Measurements from ENCODE around the gene EIF4ENIF1.
A peak's percentile ranks its signal among the peaks of the same experiment; 100 is the strongest.
"Not testable (repeated sequence)": the region's sequence is repeated elsewhere in the genome, so short reads cannot be mapped to it uniquely, and the experiment has no call there.

Gene EIF4ENIF1

GRCh38 chr22:31489632-31490495 is at the start of gene EIF4ENIF1:
Gene EIF4ENIF1, minus strand, starts transcription at chr22:31489842. Its CDS starts 1,124 bp downstream, at chr22:31488718.
- DNase-seq (ENCODE audit: low spot score): peak; percentile 95

DNA sequence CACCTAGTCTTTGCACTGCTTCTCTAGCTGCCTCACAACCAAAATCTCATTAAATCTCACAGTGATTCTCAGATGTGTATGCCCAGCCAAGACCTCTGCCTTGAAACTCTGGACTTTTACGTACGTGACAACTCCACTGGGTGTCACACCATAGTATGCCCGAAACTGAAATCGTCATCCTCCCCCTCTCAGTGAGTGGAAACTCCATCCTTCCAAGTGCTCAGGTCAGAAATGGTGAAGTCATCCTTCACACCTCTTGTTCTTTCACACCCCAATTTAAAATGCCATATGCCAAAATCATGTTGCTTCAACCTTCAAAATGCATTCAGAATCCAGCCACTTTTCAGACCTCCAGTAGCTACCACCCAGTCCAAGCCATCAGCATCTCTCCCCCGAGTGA is 49.2 kb upstream of the EIF4ENIF1 start:
- no peak for DNase-seq (ENCODE audit: low spot score)

DNA sequence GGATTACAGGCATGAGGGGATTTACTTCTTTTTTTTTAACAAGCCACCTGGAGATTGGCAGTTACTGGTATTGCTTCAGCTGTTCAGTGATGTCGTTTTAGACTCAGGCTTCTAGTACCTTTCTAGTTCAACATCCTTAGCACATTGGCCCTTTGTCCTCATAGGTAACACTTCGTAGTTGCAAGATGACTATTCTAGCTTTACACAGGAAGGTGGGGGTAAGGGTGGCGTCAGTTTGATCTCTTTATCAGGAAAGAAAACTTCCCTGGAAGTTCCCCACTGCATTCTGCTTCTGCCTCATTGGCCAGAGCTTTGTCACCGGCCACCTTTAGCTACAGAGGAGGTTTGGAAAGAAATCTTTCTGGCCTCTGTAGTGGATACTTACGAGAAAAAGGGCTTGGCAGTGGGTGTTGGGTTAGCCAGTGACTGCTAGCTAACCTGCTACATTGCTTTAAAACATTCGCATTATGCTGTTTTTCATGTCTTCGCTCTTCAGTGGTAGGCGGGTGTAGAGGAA is 47.4 kb upstream of the EIF4ENIF1 start:
- DNase-seq (ENCODE audit: low spot score): no peak

DNA sequence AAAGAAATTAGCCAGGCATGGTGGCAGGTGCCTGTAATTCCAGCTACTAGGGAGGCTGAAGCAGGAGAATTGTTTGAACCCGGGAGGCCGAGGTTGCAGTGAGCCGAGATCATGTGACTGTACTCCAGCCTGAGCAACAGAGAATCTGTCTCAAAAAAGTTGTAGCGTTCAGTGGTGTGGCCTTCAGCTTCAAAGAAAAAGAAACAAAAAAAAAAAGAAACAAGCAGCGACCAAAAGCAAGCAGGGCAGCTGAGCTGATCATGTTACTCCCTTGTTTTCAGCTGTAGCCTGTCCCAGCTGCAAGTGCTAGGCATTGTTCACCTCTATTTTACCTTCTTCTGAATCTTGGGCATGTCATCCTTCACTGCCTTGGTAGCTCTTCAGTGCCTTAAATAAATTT is 43.7 kb upstream of the EIF4ENIF1 start:
- no peak for DNase-seq (ENCODE audit: low spot score)

DNA sequence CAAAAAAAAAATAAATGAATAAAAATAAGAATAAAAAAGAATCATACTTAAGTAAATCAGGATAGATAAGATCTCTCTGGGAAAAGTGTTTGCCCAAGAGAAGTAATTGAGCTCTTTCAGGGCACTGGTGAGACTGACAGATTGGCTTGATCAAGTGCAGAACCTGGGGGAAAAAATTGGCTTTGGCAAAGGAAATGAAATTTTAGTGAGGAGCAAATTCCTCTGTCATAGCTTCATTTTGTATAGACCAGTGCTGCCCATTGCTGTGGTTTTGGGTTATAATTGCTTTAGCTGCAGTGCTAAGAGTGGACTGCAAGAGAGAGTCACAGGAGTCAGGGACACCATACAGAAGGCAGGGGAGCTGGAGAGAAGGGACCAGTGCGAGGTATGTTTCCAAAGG is 42.4 kb upstream of the EIF4ENIF1 start:
- DNase-seq (ENCODE audit: low spot score): no peak

GRCh38 chr22:31530823-31531195 is 41.2 kb upstream of the EIF4ENIF1 start:
- DNase-seq (ENCODE audit: low spot score): no peak

GRCh38 chr22:31526270-31526669 is 36.6 kb upstream of the EIF4ENIF1 start:
- no peak for DNase-seq (ENCODE audit: low spot score)

- not testable (repeated sequence) for DNase-seq (ENCODE audit: low spot score)
Measured at GRCh38 chr22:31524132-31524531, 34.5 kb upstream of the EIF4ENIF1 start.

DNA sequence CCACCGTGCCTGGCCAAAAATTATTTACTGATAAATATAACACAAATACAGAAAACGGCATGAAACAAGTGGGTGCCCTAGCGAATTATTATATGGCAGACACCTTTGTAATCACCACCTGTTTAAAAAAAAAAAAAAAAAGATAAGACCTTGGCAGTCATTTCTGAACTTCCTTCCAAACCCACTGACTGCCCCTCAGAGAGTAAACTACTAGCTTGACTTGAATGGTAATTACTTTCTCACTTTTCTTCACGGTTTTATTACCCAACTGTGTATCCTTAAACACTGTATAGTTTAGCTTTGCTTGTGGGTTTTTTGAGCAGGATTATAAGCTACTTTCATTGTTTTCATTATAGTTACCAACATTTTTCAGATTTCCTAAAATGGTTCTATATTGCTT is 30.4 kb upstream of the EIF4ENIF1 start:
- DNase-seq (ENCODE audit: low spot score): no peak

DNA sequence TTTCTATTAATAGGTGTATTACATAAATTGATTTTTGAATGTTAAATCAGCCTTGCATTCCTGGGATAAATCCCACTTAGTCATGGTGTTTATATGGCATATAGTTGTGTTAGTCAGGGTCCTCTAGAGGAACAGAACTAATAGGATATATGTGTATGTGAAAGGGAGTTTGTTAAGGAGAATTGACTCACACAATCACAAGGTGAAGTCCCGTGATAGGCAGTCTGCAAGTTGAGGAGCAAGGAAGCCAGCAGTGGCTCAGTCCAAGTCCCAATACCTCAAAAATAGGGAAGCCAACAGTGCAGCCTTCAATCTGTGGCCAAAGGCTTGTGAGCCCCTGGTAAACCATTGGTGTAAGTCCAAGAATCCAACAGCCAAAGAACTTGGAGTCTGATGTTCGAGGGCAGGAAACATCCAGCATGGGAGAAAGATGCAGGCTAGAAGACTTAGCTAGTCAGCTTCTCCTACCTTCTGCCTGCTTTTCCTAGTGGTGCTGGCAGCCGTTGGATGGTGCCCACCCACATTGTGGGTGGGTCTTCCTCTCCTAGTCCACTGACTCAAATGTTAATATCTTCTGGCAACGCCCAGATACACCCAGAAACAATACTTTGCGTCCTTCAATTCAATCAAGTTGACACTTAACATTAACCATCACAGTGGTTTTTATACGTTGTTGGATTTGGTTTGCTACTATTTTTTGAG is 19.6 kb upstream of the EIF4ENIF1 start:
- DNase-seq (ENCODE audit: low spot score): no peak

DNA sequence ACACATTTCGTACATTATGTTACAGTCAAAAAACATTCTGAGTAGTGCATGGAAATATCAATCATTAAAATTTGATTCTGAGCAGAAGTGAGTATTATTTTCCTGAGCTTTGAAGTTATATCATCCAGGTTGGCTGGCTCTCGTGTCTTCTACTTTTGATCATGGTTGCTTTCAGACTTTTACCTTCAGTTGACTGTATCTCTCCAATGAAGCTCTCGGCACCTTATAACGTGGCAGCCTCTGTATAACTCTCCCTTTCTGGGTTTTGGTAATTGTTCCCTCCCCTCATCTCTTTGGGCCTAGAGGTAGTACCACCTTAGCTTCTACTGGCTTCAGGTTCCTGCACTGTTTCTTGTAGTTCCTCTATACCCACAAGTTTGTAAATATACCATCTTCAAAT is 18.9 kb upstream of the EIF4ENIF1 start:
- DNase-seq (ENCODE audit: low spot score): no peak

DNA sequence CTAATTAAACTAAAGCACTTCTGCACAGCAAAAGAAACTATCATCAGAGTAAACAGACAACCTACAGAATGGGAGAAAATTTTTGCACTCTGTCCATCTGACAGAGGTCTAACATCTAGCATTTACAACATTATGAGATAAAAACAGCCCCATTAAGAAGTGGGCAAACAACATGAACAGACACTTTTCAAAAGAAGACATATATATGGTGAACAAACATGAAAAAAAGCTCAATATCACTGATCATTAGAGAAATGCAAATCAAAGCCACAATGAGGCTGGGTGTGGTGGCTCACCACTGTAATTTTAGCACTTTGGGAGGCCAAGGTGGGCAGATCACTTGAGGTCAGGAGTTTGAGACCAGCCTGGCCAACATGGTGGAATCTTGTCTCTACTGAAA is 17.9 kb upstream of the EIF4ENIF1 start:
- DNase-seq (ENCODE audit: low spot score): not testable (repeated sequence)

DNA sequence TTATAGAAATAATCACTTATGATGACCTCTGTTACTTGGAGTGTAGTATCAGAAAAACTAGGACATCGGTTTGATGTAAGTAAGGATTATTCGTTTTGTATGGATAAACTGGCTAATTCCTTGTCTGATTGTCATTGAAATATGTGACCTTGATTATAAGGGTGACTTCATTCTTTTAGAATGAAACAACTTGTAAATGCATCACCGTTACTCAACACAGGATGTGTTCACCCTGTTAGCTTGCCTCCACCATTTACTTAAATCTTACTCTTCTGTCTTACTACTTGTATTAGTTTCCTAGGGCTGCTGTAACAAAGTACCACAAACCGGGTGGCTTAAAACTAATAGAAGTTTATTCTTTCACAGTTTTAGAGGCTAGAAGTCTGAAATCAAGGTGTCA is 14.6 kb upstream of the EIF4ENIF1 start:
- peak; percentile 43 for DNase-seq (ENCODE audit: low spot score)

DNA sequence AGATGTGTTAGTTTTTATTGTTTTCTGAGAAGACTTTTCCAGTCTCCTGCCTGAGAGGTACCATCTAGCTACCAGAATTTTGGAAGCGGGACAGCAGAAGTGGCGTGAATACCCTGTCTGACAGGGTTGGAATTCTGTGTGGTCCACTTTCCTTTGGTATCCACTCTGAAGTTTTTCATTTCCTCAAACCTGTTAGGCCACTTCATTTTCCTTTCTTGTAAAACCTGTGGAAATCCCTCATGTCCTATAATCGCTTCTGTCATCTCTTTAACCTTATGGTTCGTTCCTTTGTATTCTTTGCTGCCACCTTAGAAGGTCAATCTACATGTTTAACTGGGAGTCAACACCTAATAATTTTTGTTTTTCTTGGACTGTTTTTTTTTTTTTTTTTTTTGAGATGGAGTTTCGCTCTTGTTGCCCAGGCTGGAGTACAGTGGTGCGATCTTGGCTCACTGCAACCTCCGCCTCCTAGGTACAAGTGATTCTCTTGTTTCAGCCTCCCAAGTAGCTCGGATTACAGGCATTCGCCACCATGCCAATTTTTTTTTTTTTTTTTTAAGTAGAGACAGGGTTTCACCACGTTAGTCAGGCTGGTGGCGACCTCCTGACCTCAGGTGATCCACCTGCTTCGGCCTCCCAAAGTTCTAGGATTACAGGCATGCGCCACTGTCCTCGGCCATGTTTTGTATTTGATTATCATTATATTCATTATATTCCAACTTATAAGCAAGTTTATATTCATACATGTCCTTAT is 13.7 kb upstream of the EIF4ENIF1 start:
- DNase-seq (ENCODE audit: low spot score): no peak

DNA sequence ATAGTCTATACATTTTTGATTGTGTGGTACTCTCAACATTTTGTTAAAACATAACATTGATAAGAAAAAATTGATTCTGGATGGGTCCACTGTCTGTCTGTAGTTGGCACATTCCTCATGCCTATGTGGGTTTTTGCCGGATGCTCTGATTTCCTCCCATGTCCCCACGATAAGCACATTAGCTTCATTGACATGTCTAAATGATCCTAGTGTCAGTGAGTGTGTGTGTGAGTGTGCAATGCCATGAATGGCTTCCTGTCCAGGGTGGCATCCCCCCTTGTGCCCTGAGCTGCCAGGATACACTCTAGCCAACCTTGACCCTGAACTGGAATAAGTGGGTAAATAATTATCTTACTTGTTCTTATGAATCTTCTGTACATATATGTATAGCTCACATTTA is 12.1 kb upstream of the EIF4ENIF1 start:
- no peak for DNase-seq (ENCODE audit: low spot score)

- no peak for DNase-seq (ENCODE audit: low spot score)
Measured at GRCh38 chr22:31497148-31497938, 7.7 kb upstream of the EIF4ENIF1 start.

GRCh38 chr22:31496735-31497146 is 7.1 kb upstream of the EIF4ENIF1 start:
- peak; percentile 23 for DNase-seq (ENCODE audit: low spot score)

- peak; percentile 96 for DNase-seq (ENCODE audit: low spot score)
Measured at GRCh38 chr22:31496007-31496734, 6.5 kb upstream of the EIF4ENIF1 start, which contains the start of gene SFI1. Gene SFI1, plus strand, starts transcription at chr22:31496536. Its CDS starts 11,749 bp downstream, at chr22:31508285.

GRCh38 chr22:31495343-31495742 is 5.7 kb upstream of the EIF4ENIF1 start:
- no peak for DNase-seq (ENCODE audit: low spot score)

DNA sequence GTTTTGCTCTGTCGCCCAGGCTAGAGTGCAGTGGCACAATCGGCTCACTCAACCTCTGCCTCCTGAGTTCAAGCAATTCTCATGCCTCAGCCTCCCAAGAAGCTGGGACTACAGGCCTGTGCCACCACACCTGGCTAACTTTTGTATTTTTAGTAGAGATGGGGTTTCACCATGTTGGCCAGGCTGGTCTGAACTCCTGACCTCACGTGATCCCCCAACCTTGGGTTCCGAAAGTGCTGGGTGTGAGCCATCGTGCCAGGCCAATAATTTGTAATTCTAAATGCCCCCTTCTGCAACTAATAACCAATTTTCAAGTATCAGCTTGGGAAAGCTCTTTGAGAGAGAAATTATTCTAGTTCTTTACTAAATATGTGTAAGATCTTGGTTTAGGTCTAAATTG is 3.7 kb upstream of the EIF4ENIF1 start:
- not testable (repeated sequence) for DNase-seq (ENCODE audit: low spot score)

DNA sequence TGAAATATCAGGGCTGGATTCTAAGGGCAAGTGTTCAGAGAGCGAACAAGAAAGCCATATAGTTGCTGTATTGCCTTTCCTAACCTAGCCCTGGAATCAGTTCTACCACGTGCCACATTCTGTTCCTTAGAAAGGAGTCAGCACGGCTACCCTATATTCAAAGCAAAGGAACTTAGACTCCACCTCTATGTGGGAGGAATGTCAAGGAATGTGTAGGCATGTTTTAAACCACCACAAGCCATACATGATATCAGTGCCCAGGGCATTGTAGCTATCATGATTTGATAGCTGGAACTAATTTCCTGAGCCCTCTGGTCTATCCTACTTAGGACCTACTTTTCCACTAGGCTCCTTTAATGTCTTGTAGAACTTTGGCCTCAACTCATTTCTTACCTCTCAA is 2.5 kb upstream of the EIF4ENIF1 start:
- no peak for DNase-seq (ENCODE audit: low spot score)

Measured in AG08396 (cell line).